Limb (tissue), 2 donors: Measurements from ENCODE around the gene ITGA11.

Experiments used
- DNase-seq, 2 donors: peaks; one replicate each; pipeline ENCODE4 v3.0.0-alpha.2; 2016; ENCODE audit errors: extremely low spot score in 2 of 2

Gene ITGA11

DNA sequence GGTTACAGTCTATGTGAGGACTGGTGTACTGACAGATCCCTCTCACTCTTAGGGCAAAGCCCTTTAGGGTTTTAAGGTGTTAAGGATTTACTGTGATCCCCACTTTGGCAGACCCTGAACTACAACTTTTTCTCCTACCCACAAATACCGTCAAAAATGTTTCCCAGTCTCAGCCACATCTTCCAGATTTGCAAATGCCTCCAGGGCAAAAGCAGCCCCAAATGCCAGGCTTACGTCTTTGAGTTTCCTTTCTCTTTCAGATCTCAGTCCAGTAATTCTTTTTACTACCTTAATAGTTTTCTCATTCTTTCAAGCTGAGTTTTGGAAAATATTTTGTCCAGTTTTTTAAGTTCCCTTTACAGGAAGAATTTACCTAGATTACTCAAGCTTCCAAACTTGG, 13.4 kb upstream of the ITGA11 start:
- DNase-seq = no peak

DNA sequence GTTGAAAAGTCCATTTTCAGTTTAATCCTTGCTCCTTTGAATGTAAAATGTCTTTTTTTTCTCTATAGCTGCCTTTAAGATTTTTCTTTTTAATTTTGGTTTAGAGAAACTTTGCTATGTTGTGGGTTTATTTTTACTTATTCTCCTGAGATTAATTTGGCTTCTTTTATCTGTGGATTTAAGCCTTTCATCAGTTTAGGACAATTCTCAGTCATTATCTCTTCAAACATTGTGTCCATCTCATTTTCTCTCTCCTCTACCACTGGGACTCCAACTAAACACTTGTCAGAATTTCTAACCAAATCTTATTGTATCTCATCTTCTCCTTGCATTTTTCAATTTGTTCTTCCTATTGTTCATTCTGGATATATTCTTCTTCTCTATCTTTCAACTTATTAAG, 12.4 kb upstream of the ITGA11 start:
- DNase-seq = no peak

GRCh38 chr15:68442903-68443302, 10.9 kb upstream of the ITGA11 start:
- DNase-seq = no peak

DNA sequence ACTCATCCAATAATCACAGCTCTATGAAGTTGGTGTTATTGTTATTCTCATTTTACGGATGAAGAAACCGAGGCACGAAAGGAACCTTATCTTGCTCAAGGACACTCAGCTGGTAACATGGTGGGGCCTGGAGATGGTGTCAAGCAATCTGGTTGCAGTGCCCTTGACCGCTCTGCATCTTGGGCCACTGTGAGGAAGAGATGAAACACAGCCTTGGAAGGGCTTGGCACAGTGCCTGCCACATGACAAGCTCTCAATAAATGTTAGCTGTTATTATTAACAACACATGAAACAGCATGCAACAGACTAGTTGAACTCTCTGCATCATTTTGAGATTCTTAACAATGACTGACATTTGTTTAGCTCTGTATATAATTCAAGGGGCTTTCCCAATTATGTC, 10.1 kb upstream of the ITGA11 start:
- peak in 1 of 2 donors; percentile 24 for DNase-seq

DNA sequence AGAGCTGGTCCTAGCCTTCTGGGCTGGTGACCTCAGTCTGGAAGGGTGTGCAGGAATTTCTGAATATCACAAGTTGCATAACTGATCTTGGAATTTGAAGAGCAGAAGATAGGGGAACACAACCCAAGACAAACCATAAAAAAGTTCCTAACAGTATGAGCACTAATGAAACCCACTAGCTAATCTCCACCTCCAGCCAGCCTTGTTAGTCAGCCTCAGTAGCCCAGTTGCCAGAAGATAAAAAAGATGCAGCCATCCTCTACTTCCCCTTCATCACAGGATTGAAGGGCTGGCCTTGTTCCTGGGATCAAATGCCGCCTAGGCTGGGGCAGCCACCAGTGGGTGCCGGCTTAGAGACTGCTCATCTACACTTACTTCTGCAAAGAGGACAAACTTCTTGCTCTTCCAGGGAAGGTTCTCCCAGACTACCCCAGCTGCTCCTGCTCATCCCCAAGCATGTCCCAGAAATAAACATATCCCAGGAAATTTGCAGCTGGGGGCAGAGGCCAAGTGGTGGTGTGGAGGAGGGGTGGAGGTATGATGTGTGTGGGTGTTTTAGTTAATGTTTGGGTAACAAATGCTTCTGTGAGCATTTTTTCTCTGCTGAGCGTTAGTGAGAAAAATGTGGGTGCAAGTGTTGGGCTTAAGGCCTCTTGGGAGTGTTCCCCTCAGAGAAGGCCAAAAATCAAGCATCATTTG, 9.2 kb upstream of the ITGA11 start:
- DNase-seq = peak in 1 of 2 donors; percentile 15

DNA sequence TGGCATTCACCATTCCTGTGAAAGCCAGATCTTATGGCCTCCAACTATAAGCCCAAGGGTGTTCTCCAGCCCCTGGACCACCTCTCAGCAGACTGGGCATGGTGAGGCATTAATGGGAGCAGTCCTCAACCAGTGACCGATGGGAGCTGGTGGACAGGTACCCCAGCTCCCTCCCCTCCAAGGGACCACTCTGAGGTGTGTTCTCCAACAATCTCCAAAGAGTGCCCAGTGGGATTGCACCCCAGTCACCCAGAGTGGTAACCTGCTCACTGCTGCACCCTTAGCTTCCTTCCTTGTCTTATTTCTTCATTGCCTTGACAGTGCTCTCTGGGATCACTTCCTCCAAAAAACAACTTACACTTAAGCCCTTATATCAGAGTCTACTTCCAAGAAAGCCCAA, 8.2 kb upstream of the ITGA11 start:
- peak in 1 of 2 donors; percentile 16 for DNase-seq

DNA sequence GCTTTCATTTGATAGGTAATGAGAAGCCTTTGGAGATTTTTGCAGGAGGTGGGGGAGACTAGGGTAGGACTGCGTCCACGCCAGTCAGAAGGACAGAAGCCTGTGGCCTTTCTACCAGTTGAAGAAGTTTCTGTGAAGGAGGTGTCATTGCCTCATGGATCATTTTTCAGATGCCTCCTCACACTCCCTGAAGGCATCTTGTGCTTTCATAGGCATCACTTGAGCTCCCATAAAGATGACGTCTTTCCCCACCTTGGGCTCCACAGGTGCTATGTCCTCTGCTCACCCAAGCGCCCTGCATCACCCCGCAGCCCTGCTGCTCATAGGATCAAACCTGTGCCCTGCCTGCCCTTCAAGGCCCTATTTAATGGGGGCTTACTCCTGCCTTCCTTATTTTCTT, 7.5 kb upstream of the ITGA11 start:
- no peak for DNase-seq

DNA sequence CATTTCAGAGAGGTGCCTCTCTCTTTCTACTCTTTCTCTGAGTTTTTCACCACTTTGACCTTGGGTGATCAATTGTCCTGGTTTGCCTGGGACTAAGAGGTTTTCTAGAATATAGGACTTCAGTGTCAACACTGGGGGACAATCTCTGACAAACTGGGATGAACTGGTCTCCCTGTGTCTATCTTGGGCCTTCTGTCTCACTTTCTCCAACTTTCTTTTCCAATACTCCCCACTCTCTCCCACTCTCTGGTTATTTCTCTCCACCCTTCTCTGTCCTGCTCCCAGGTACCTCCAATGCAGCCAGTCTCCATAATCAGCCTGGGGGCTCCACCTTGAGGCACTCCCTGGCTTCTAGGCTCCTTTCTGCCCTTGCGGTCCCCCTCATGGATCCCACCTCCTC, 4.7 kb upstream of the ITGA11 start:
- no peak for DNase-seq

- no peak for DNase-seq
Observed at GRCh38 chr15:68435966-68436365, 4.0 kb upstream of the ITGA11 start.

DNA sequence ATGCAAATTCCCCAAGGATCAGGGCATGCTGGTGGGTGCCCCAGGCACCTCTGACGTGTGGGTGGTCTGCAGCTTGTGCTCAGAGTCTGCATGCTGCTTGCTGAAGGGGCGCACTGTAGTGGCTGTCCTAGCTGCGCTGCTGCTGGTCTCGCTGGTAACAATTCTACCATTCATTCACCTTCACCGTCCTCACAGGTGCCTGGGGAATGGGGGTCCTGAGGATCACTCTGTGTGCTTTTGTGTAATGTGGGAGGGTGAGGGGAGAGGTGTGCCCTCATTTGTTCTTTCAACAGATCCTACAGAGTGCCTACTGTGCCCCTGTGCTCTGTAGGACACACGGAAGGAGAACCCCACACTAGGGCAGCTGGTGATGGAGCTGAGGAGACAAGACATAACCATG, 2.1 kb upstream of the ITGA11 start:
- DNase-seq = peak in 1 of 2 donors; percentile 22

GRCh38 chr15:68433551-68433950, 1.6 kb upstream of the ITGA11 start:
- DNase-seq = no peak

GRCh38 chr15:68432441-68433064, 590 bp upstream of the ITGA11 start:
- no peak for DNase-seq

DNA sequence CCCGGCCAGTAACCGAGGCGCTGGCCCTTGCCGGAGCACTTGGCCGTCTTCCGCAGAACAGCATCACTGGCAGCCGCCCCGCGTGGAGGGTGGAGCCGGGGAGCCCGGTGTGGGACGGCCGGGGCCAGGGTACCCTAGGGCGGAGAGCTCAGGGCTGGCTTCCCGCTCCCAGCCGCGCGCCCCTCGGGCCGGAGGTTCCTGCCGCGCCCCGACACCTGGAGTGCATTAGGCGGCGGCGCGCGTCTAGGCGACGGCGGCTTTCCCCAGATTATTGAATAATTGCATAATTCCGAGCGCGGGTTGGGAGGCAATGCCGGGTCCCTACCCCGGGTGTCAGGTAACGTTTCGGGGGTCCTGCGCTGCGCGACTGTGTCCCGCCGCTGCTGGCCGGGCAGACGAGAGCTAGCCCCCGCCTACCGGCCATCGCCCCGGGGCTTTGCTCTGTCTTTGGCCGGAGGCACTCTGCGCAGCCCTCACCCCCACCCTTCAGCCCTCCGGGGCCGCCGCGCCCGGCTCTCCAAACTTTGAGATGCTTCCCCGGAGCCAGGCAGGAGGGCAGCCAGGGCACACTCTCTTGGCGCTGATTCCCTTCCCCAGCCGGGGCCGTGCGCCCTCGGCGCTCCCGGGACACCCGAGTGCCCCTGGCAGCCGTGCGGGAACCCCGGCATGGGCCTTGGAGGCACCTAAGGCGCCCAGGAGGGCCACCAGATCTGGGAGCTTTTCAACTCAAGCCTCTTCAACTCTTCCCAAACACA, 749 bp downstream of the ITGA11 start:
- DNase-seq = peak in 1 of 2 donors; percentile 68

GRCh38 chr15:68430471-68431036, 1.4 kb downstream of the ITGA11 start:
- peak in 1 of 2 donors; percentile 25 for DNase-seq

GRCh38 chr15:68429691-68430470, 2.1 kb downstream of the ITGA11 start:
- DNase-seq = peak in 1 of 2 donors; percentile 24

DNA sequence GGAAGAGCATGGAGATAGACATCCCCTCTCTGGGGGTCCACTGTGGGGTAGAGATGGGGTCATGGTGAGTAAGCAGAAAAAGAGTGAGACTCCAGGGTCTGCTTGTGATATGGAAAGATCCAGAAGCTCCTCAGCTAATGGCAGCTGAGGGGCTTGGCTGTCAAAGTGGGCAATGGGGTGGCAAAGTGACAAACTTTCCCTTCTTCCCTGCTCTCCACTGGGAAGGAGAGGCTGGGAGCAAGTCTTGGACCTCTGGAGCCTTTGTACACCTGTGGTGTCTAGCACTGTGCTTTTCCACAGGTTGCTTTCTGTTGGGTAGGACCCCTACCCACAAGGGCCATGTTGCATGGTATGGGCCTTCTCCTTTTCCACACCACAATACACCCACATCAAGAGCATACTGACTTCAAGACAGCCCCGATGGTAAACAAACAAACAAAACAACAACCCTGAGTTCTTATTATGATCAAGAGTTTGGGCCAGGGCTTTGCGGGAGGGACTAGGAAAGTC, 3.5 kb downstream of the ITGA11 start:
- DNase-seq = peak in 1 of 2 donors; percentile 7

DNA sequence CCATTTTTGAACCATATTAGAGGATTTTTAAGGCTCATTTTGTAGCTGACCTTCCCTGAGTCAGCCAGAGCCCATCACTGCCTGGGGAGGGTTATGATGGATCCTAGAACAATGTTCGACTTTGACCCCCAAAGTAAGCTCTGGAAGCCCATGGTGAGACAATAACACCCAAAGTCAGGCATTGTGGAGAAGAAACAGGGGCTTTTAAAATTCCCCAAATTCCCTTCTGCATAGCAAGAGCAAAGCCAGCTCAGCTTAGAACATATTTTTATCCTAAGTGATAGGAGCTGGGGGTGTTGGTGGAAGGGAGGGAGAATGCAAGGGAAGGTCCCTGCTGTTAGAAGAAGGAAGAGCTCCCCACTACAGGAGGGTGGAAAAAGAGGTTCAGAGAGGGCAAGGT, 4.0 kb downstream of the ITGA11 start:
- DNase-seq = no peak

DNA sequence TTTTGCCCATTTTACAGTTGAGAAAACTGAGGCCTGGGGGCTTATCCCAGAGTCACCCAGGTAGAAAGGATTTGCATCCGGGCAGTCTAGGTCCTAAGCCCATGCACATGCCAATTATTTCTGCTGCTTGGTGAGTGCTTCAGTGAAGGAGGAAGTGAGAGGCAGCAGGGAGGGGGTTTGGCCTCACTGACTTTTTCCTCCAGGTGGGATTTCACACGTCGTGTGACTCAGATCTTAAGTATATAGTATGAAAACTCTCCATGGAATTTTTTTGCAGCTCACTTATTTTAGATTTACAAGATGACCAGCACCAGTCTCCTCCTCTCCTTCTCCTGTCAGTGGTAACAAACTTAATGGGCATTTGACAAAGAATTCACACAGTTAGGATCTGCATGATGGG, 4.6 kb downstream of the ITGA11 start:
- no peak for DNase-seq

GRCh38 chr15:68426116-68426515, 5.8 kb downstream of the ITGA11 start:
- no peak for DNase-seq

DNA sequence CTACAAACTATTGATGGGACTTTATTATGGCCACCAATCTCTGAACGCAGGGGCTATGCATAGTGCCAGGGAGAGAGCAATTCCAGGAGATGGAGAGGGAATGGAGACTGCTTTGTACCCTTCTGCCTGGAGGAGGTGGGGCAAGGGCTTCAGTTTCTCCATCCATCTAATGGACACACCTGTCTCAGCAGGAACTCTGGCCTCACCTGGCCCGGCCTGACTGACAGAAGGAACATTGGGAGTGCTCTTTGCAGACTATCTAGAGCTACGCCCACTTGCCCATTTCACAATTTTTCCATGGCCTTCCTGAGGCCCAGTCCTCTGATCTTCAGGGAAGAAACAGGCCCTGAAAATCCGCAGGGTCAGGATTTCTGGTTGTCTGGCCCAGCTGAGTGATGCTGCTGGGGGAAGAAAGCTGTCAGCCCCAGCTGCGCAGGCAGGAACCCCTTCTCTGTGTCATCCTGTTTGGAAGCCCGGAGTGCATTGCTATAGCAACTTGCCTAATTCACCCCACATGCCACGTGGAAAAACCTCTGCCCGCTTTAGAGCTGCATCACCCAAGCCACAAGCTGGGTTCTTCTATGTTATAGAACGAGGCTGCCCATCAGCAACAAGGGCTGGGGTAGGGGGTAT, 6.4 kb downstream of the ITGA11 start:
- no peak for DNase-seq
